CD4-positive, alpha-beta T cell treated with Interleukin-17A for 4 hours (primary cell): ENCODE results near the gene RRAD.
"Not testable (repeated sequence)": the region's sequence is repeated elsewhere in the genome, so short reads cannot be mapped to it uniquely, and the experiment has no call there.

Experiments
- DNase-seq: peaks from one replicate; pipeline ENCODE4 v3.0.0-alpha.2; 2020; ENCODE audit warnings: mixed read lengths

The RRAD gene

GRCh38 chr16:66950971-66951790 is 25.8 kb upstream of the RRAD start:
- no peak for DNase-seq

- DNase-seq, result no peak
These were observed 25.1 kb upstream of the RRAD start for GRCh38 chr16:66950437-66950836.

- no peak for DNase-seq
These were observed 24.1 kb upstream of the RRAD start for GRCh38 chr16:66949472-66949871.

- no peak for DNase-seq
These were observed 23.5 kb upstream of the RRAD start for GRCh38 chr16:66948837-66949225.

- peak; percentile 26 for DNase-seq
These were observed 22.9 kb upstream of the RRAD start for GRCh38 chr16:66948134-66948836.

- DNase-seq, result peak; percentile 88
These were observed 22.1 kb upstream of the RRAD start for GRCh38 chr16:66947302-66948065.

GRCh38 chr16:66946974-66947301 is 21.6 kb upstream of the RRAD start:
- no peak for DNase-seq

- DNase-seq, result no peak
These were observed 21.2 kb upstream of the RRAD start for GRCh38 chr16:66946541-66946940.

- DNase-seq, result no peak
These were observed 20.6 kb upstream of the RRAD start for GRCh38 chr16:66945939-66946338.

- DNase-seq, result not testable (repeated sequence)
These were observed 19.6 kb upstream of the RRAD start for GRCh38 chr16:66944971-66945370.

GRCh38 chr16:66944054-66944441 is 18.7 kb upstream of the RRAD start:
- DNase-seq, result no peak

GRCh38 chr16:66943426-66944053 is 18.2 kb upstream of the RRAD start:
- DNase-seq, result no peak

GRCh38 chr16:66942981-66943380 is 17.6 kb upstream of the RRAD start:
- DNase-seq, result no peak

- no peak for DNase-seq
These were observed 14.9 kb upstream of the RRAD start for GRCh38 chr16:66940236-66940635.

- DNase-seq, result no peak
These were observed 14.0 kb upstream of the RRAD start for GRCh38 chr16:66939366-66939765.

- DNase-seq, result no peak
These were observed 12.5 kb upstream of the RRAD start for GRCh38 chr16:66937725-66938337.

- no peak for DNase-seq
These were observed 11.7 kb upstream of the RRAD start for GRCh38 chr16:66936889-66937554.

GRCh38 chr16:66936462-66936861 is 11.1 kb upstream of the RRAD start:
- no peak for DNase-seq

GRCh38 chr16:66935314-66936011 is 10.1 kb upstream of the RRAD start, which contains the start of gene CES2:
CES2 (plus strand) TSS chr16:66935516; CDS start chr16:66935636, 120 bp downstream.
- no peak for DNase-seq

- not testable (repeated sequence) for DNase-seq
These were observed 9.5 kb upstream of the RRAD start for GRCh38 chr16:66934839-66935313.

- DNase-seq, result peak; percentile 91
These were observed 9.0 kb upstream of the RRAD start, which contains the start of gene CIAO2B for GRCh38 chr16:66934138-66934838. CIAO2B (minus strand) TSS chr16:66934402; CDS start chr16:66934364, 38 bp downstream.
